Neural crest cell (in vitro differentiated cells): ENCODE results near the gene ADORA2B. TPM values are rescaled to one million over a fixed set of nuclear protein-coding genes. Genes with fewer than 3 reads are reported as not detected.

ENCODE experiments used
- DNase-seq: peaks from one replicate; pipeline ENCODE4 v3.0.0; 2021; ENCODE audit warnings: low read depth, mixed read lengths, low spot score
- H3K27ac Mint-ChIP-seq: one replicate; pipeline ENCODE4 v1.8.0; 2021; ENCODE audit warnings: mild to moderate bottlenecking, mixed read lengths; ENCODE audit not compliant: unreplicated experiment
- H3K27me3 Mint-ChIP-seq: 2 replicates; pipeline ENCODE4 v1.8.0; 2021; ENCODE audit warnings: low read depth, mild to moderate bottlenecking, mixed read lengths
- H3K36me3 Mint-ChIP-seq: 2 replicates; pipeline ENCODE4 v1.8.0; 2021; ENCODE audit warnings: low read depth, mild to moderate bottlenecking, mixed read lengths
- H3K4me1 Mint-ChIP-seq: 2 replicates; pipeline ENCODE4 v1.8.0; 2021; ENCODE audit warnings: mixed read lengths
- H3K4me3 Mint-ChIP-seq: one replicate; pipeline ENCODE4 v1.8.0; 2021; ENCODE audit warnings: mild to moderate bottlenecking, mixed read lengths
- H3K9me3 Mint-ChIP-seq: 2 replicates; pipeline ENCODE4 v1.8.0; 2021; ENCODE audit warnings: mixed read lengths
- total RNA-seq: library from RNA; stranded (reverse); gene quantifications from 2 replicates; pipeline ENCODE4 v1.2.1, GENCODE V29; 2021
- TF ChIP-seq, protein P1 (sequence below): fragments of 200-600 bp; sonication (generic); conservative IDR thresholded peaks from 2 replicates; pipeline ENCODE4 v1.5.0; 2021; ENCODE audit warnings: antibody characterized with exemption, mild to moderate bottlenecking

The ADORA2B gene
- total RNA-seq, 1 donor from 2014 or later, result 0.98 TPM

DNA sequence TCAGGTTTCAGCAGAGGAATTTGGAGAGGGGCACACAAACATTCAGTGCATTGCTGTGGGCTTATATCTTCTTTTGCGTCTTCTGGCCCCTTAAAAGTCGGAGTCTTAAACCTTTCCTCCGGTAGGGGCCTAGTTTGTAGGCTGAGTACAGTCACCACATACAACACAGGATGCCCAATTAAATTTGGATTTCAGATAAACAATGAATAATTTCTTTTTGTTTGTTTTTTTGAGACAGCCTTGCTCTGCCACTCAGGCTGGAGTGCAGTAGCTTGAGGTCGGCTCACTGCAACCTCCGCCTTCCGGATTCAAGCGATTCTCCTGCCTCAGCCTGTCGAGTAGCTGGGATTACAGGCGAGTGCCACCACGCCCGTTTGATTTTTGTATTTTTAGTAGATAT lies 26.7 kb upstream of the ADORA2B start:
- TF ChIP-seq, protein P1, sequence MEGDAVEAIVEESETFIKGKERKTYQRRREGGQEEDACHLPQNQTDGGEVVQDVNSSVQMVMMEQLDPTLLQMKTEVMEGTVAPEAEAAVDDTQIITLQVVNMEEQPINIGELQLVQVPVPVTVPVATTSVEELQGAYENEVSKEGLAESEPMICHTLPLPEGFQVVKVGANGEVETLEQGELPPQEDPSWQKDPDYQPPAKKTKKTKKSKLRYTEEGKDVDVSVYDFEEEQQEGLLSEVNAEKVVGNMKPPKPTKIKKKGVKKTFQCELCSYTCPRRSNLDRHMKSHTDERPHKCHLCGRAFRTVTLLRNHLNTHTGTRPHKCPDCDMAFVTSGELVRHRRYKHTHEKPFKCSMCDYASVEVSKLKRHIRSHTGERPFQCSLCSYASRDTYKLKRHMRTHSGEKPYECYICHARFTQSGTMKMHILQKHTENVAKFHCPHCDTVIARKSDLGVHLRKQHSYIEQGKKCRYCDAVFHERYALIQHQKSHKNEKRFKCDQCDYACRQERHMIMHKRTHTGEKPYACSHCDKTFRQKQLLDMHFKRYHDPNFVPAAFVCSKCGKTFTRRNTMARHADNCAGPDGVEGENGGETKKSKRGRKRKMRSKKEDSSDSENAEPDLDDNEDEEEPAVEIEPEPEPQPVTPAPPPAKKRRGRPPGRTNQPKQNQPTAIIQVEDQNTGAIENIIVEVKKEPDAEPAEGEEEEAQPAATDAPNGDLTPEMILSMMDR, result no peak
- DNase-seq, result no peak
- no peak overlapping the region for H3K27ac Mint-ChIP-seq
- no peaks in the 10 kb centered on the region for H3K36me3 Mint-ChIP-seq
- no peak overlapping the region for H3K4me3 Mint-ChIP-seq
- H3K27me3 Mint-ChIP-seq, result peaks cover 2% of the 10 kb centered on the region
- no peaks in the 10 kb centered on the region for H3K4me1 Mint-ChIP-seq
- H3K9me3 Mint-ChIP-seq, result no peaks in the 10 kb centered on the region

DNA sequence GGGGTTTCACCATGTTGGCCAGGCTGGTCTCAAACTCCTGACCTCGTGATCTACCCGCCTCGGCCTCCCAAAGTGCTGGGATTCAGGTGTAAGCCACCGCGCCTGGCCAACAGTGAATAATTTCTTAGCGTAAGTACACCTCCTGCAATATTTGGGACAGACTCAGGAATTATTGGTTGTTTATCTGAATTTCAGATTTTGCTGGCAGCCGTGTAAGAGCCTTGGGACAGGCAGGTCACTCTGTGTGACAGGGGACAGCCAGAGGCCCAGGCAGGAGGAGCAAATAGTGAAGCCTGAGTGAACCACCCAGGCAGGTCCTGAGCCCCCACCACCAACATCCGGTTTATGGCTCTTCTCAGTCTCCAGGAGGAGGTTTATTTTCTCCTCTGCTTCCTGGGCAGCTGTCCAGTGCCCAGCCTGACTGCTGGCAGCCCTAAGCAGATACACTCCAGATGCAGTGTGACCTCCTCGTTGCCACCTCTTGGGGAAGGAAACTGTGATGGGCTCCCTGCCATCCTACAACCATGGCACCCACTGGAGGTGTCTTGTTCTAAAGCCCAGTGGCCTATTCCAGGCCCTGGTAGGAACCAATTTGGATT lies 26.2 kb upstream of the ADORA2B start:
- peaks cover 2% of the 10 kb centered on the region for H3K27me3 Mint-ChIP-seq
- no peak overlapping the region for H3K27ac Mint-ChIP-seq
- no peak for DNase-seq
- no peaks in the 10 kb centered on the region for H3K4me1 Mint-ChIP-seq
- TF ChIP-seq, protein P1, result no peak
- H3K4me3 Mint-ChIP-seq, result no peak overlapping the region
- H3K9me3 Mint-ChIP-seq, result no peaks in the 10 kb centered on the region
- no peaks in the 10 kb centered on the region for H3K36me3 Mint-ChIP-seq

DNA sequence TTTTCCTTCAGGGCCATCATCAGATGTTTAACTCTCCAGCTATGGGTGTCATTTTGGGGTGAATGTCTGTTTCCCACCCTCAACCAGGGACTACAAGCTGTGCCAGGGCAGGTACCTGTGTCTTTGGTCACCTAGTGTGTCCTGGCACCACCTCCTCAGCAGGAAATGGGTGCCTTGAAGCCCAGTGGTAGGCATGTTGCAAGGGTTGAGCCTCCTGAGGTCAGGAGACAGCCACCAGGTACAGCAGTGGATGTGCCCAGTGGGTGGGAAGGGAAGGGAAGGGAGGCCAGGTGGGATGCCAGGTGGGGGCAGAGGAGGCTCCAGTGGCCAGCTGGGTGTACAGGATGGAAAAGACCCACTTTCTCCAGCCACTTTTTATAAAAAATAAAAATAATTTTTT lies 25.5 kb upstream of the ADORA2B start:
- TF ChIP-seq, protein P1, result no peak
- H3K27me3 Mint-ChIP-seq, result peaks cover 2% of the 10 kb centered on the region
- H3K27ac Mint-ChIP-seq, result no peak overlapping the region
- H3K9me3 Mint-ChIP-seq, result no peaks in the 10 kb centered on the region
- no peak overlapping the region for H3K4me3 Mint-ChIP-seq
- no peaks in the 10 kb centered on the region for H3K36me3 Mint-ChIP-seq
- DNase-seq, result no peak
- H3K4me1 Mint-ChIP-seq, result no peaks in the 10 kb centered on the region

DNA sequence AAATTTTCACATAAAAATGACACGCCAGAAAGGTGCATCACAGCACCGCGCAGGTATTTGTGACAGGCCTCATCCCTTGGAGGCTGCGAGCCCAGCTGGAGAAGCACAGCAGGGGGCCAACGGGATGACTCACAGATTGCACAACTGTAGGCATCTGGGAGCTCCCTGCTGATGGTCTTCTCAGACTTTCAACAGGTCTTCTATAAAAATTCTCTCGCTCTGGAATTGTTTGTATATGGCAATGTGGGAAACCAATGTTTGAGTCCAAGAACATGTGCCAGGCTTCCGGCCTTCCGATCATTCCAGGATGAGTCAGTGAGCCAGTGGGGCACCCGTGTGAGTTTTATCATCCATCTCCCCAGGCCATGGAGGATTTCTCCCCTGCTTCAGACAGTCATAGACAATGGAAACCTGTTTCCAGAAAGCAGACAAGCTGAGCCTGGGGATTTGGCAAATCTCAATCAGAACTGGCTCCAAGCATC lies 24.1 kb upstream of the ADORA2B start:
- no peak overlapping the region for H3K4me3 Mint-ChIP-seq
- DNase-seq, result no peak
- no peak overlapping the region for H3K27ac Mint-ChIP-seq
- no peaks in the 10 kb centered on the region for H3K4me1 Mint-ChIP-seq
- H3K27me3 Mint-ChIP-seq, result peaks cover 2% of the 10 kb centered on the region
- H3K9me3 Mint-ChIP-seq, result no peaks in the 10 kb centered on the region
- no peaks in the 10 kb centered on the region for H3K36me3 Mint-ChIP-seq
- TF ChIP-seq, protein P1, result no peak

DNA sequence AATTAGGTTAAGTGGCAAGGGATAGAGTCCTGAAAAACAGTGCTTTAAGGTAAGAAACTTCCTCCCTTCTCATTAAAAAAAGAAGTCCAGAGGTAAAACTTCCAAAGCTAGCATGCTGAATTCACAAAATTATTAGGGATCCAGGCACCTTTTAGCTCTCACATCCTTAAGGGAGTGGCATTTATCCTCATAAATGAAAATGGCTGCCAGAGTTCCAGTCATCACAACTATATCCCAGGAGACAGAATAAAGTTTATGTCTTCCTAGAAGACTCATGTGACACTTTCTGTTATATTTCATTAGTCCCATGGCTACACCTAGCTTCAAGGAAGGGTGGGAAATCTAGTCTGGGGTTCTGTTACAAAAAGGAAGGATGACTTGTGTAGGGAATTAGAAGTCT lies 23.3 kb upstream of the ADORA2B start:
- TF ChIP-seq, protein P1, result no peak
- no peaks in the 10 kb centered on the region for H3K4me1 Mint-ChIP-seq
- H3K27ac Mint-ChIP-seq, result no peak overlapping the region
- no peaks in the 10 kb centered on the region for H3K36me3 Mint-ChIP-seq
- peaks cover 6% of the 10 kb centered on the region for H3K27me3 Mint-ChIP-seq
- DNase-seq, result no peak
- no peak overlapping the region for H3K4me3 Mint-ChIP-seq
- H3K9me3 Mint-ChIP-seq, result no peaks in the 10 kb centered on the region
